Renal cortical epithelial cell (primary cell): ENCODE measurements around the gene ABCC1. TPM values are rescaled to one million over a fixed set of nuclear protein-coding genes. Genes with fewer than 3 reads are reported as not detected.
A peak's percentile ranks its signal among the peaks of the same experiment; 100 is the strongest.
"Not testable (repeated sequence)": the region's sequence is repeated elsewhere in the genome, so short reads cannot be mapped to it uniquely, and the experiment has no call there.

ENCODE experiments used
- DNase-seq: peaks from one replicate; pipeline ENCODE4 v3.0.0-alpha.2; 2011; ENCODE audit warnings: low read depth
- total RNA-seq: library from RNA; depleted of rRNA; stranded (reverse); fragments of >200 nt; gene quantifications from 2 replicates; pipeline ENCODE4 v1.2.3, GENCODE V29; 2014

The ABCC1 gene
- total RNA-seq, 1 donor from 2014 or later, result 96.8 TPM

GRCh38 chr16:15966836-15967546, 17.6 kb downstream of the ABCC1 start:
- DNase-seq, result peak; percentile 80

DNA sequence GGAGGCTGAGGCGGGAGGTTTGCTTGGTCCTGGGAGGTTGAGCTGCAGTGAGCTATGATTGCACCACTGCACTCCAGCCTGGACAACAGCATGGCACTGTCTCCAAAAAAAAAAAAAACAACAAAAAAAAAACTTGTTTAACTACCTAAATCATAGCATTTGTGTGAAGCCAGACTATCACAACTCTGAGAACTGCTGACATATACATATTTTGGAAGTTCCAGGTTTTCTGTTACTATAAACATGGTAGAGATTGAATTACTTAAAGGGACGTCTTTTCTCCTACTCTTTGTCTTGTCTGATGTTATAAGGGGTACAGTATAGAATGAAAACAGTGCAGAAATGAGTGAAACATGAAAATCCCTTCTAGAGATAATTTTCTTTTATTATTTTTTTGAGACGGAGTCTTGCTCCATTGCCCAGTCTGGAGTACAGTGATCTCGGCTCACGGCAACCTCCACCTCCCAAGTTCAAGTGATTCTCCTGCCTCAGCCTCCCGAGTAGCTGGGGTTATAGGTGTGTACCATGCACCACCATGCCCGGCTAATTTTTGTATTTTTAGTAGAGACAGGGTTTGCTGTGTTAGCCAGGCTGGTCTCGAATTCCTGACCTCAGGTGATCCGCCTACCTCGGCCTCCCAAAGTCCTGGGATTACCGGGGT, 18.4 kb downstream of the ABCC1 start:
- DNase-seq, result no peak

- DNase-seq, result no peak
Observed at GRCh38 chr16:15970202-15970601, 20.8 kb downstream of the ABCC1 start.

DNA sequence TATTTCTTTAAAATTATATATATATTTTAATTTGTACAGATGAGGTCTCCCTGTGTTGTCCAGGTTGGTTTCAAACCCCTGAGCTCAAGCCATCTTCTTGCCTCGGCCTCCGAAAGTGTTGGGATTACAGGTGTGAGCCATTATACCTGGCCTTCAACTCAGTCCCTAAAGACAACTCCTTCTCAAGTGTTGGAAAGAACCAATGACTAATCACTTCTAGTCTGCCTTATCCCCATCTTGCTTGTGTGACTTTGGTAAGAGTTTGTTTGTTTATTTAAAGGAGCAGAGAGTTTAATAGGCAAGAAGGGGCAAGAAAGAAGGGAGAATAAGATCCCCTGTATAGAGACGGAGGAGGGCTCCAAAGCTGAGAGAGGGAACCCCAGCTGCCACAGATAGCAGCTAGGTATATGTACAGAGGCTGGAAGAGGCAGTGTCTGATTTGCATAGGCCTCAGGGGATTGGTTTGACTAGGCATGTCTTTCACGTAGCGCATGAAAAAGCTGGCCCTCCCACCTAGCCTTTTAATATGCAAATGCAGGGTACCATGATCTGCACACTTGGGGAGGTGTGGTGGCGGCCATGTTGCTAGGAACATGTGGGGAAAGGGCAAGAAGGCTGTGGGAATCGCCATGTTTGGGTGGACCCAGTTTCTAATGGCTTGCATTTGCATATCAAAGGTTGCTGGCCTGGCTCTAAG, 21.5 kb downstream of the ABCC1 start:
- DNase-seq, result no peak

DNA sequence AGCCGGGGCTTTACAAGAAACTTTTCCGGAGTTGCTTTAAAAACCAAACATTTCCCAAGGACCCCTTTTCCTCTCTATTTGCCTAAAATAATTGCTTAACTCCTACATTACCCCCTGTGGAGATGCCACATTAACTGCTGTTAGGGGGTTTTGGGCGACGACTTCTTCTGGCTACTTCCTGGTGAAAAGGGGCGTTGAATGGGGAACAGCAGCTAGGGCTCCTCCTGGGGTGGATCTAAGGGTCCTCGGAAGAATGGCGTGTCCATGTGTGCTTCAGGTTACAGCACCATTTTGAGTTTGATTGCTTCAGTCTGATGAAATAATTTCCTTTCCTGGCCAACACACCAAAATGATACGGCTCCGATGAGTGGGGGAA, 22.0 kb downstream of the ABCC1 start:
- DNase-seq, result no peak

DNA sequence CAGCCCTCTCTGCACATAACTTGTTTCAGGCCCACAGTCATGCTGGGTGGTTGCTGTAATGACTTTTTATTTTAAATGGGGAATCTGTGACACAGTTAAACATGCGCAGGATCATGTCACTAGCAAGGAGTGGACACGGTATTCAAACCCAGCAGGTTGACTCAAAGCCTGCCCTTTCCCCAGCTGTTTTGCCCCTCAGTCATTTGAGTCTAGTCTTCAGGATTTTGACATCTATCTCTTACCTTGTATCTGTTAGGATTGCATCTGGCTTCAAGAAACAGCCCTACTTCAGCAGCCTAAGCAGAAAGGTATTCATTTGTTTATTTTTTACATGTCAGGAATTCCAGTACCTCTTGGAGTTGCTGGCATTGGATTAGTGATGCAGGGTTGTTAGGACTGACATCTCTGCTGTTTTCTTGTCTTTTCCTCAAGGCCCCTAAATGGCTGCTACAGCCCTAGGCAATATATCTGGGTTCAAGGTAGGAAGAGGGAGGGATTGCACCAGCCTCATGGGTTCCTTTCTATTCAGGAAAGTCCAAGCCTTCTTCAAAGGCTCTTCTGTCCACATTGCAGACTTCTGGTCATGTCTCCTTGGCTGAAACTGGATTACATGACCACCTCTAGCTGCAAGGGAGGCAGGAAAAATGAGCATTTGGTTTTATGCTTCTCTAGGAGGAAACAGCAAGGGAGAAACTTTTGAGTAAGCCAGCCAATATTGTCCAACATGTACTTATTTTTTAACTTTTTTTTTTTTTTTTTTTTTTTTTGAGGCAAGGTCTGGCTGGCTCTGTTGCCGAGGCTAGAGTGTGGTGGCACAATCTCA, 22.8 kb downstream of the ABCC1 start:
- DNase-seq, result no peak

- no peak for DNase-seq
Observed at GRCh38 chr16:15973421-15973820, 24.0 kb downstream of the ABCC1 start.

GRCh38 chr16:15974057-15974456, 24.6 kb downstream of the ABCC1 start:
- DNase-seq, result no peak

GRCh38 chr16:15975172-15975571, 25.8 kb downstream of the ABCC1 start:
- no peak for DNase-seq

GRCh38 chr16:15976225-15976812, 26.9 kb downstream of the ABCC1 start:
- DNase-seq, result no peak

- DNase-seq, result no peak
Observed at GRCh38 chr16:15976929-15977637, 27.7 kb downstream of the ABCC1 start.

GRCh38 chr16:15979801-15980200, 30.4 kb downstream of the ABCC1 start:
- no peak for DNase-seq

- no peak for DNase-seq
Observed at GRCh38 chr16:15980329-15980728, 30.9 kb downstream of the ABCC1 start.

- DNase-seq, result no peak
Observed at GRCh38 chr16:15981382-15981781, 32.0 kb downstream of the ABCC1 start.

GRCh38 chr16:15982194-15982915, 32.9 kb downstream of the ABCC1 start:
- DNase-seq, result not testable (repeated sequence)

DNA sequence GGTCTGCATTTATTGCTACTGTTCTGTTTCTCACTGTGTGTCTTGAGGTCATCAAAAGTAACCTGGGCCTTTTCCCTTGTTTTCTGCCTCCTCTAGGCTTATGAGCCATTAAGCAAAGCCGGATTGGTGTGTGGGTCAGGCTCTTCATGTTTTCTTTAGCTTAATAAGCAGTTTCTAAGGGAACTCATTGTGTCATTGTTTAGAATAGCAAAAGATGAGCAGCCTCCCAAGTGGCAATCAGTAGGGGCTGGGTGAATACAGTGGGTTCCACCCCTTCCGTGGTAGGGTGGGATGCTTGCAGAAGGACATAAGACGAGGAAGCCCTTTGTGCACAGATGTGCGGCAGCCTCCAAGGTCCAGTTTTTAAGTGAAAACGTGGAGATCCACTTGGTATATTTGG, 34.5 kb downstream of the ABCC1 start:
- no peak for DNase-seq

DNA sequence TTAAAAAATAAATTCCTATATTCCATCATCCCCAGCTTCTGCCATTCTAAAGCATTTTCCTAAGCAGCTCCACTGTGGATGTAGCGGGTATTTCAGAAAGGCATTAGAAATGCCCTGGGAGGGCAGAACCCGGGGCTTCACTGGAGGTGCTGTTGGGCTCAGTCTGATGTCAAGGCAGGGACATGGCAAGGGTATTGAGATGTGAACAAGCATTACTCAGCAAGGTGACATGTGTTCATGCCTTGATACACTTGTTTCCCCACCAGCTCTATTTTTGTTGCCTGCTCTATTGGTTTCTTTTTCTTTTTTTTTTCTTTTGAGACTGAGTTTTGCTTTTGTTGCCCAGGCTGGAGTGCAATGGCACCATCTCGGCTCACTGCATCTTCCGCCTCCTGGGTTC, 35.7 kb downstream of the ABCC1 start:
- no peak for DNase-seq

GRCh38 chr16:15986261-15986660, 36.8 kb downstream of the ABCC1 start:
- DNase-seq, result no peak

DNA sequence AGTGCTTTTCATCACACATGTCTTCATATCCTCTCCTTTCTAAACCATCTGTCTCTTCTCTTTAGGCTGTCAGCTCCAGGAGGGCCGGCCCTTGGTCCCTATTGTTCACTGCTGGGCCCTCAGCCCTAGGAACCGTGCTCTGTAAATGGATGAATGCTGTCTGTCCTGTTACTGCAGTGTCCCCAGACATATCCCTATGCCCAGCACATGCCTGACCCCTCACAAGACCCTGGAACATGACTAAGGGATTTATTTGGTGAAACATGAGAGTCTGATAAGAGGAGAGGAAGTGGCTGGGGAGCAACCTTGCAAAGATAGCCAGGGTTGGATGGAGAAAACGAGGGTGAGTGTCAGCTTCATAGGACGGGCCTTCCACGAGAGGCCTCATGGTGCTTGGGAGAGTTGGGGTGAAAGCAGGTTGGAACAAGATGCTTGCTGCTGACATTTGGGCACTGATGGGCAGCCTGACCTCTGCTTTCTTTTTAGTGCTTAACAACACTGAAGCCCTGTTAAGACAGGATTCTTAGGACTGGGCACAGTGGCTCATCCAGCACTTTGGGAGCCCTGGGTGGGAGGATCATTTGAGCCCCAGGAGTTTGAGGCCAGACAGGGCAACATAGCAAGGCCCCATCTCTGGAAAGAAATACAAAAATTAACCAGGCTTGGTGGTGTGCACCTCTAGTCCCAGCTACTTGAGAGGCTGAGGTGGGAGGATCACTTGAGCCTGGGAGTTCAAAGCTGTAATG, 39.0 kb downstream of the ABCC1 start:
- DNase-seq, result no peak

DNA sequence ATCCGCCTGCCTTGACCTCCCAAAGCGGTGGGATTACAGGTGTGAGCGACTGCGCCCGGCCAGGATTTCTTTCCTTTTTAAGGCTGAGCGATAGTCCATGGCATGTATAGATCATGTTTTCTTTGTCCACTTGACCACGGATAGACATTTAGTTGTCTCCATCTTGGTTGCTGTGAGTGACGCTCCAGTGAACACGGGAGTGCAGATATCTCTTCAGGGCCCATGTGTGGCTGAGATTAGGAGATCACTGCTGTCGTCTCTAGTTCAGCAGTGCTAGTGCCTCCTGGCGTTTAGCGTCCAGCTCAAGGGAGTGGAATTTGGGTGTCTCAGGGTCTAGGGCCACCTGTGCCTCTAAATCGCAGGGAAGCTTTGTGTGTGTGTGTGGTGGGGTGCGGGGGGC, 41.5 kb downstream of the ABCC1 start:
- no peak for DNase-seq
